Measurements from ENCODE around the gene FHOD3.

DNA sequence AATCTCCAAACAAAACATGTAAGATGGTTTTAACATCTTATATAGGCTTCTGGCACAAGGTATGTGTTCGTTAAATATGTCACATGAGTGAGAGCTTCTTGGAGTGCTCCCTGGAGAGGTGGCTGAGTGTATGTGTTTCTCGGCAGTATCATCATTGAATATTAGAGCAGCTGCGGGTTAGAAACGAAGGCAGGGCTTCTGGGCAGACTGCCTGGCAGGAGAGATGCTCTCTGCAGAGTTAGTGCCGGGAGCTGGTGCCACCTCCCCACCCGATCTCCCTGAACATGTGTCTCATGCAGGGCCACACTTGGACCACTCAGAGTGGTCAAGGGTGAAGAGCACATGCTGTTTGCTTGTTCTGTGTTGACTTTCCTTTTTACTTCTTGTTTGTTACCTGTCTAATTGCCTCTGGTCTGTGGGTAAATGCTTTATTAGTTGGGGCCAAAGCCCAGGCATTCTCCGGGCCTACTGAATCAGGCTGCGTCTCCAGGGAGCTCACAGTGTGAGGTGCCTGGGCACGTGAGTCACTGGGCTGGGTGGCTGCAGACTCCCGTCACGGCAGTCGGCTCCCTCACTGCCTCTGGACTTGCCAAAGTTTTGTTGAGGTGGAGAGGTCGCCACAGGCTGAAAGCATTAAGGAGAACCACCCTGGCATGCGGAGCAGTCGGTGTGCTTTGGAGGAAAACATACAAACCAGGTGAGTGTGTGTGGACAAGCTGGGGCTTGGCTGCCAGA is 246.6 kb downstream of the FHOD3 start:
- TF ChIP-seq POLR2AphosphoS5 (IDR thresholded peaks at IDR 0.05; ENCODE audit: low read depth, low read length) (no peak), POLR2A (IDR thresholded peaks at IDR 0.05; ENCODE audit: low read depth, low read length) (no peak), POU2F2 (IDR thresholded peaks at IDR 0.05; ENCODE audit: low read depth, low read length) (no peak), TAF1 (IDR thresholded peaks at IDR 0.05; ENCODE audit: low read depth, low read length) (no peak)

Data from GM12891 (cell line).